NCI-H1092 (cell line): ENCODE results near the gene SPATA18.
"Not testable (repeated sequence)": the region's sequence is repeated elsewhere in the genome, so short reads cannot be mapped to it uniquely, and the experiment has no call there.

ENCODE experiments used
- DNase-seq: peaks from one replicate; lab custom pipeline; 2025; lab: John Stamatoyannopoulos, UW

Gene SPATA18

DNA sequence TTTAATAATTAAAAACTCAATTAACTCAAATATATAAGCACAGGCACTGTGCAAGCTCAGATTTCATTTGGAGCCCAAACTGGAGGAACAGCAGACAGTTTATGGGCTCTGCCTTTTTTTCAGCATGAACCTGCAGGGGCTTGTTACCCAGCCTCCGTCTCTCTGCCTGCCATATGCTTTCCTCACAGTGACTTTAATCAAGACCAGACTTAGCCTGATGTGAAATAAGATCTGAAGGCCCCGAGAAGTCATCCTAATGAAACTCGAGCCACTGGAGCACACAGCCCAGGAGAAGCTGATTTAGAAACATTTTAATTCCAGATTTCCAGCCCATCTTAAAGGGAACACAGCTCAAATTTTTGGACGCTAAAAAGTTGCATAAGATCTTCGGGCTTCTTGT lies 55.6 kb downstream of the SPATA18 start:
- DNase-seq: no peak

DNA sequence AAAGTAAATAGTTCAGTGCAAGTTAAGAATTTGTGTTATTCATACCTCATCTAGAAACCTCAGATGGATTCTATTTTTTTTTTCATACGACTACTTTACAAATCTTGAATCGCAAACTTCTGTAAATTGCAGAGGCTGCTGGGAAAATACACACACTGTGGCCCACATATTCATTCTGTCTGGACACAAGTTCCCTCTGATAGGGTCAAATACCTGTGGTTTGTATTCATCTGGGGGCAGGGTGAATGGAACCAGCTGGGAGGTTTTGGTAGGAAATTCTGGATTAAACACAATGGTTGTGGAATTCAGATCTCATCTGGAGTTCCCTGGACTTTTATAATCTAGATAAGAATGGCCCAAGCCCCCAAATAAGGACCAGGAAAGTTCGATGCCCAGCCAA lies 56.2 kb downstream of the SPATA18 start:
- DNase-seq: no peak

GRCh38 chr4:52107745-52108144 lies 56.6 kb downstream of the SPATA18 start:
- DNase-seq: no peak

- DNase-seq: no peak
Measured at GRCh38 chr4:52110171-52110570, 59.1 kb downstream of the SPATA18 start.

DNA sequence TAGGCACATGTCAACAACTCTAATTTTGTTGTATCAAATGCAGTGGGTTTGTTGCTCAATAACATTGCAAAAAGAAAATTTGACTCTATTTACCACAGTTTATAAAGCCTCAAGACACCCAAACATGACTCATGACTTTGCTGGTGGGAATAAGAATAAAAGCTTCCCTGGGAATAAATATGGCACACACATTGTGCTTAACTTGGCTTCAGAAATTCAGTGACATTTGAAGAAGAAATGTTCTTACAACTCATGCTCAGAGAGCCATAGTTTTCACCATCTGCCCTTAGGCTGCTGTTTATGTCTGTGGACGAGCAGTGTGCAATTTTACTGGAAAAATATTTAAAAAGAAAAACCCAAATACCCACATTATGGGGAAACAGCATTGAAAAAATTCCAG lies 60.9 kb downstream of the SPATA18 start:
- no peak for DNase-seq

DNA sequence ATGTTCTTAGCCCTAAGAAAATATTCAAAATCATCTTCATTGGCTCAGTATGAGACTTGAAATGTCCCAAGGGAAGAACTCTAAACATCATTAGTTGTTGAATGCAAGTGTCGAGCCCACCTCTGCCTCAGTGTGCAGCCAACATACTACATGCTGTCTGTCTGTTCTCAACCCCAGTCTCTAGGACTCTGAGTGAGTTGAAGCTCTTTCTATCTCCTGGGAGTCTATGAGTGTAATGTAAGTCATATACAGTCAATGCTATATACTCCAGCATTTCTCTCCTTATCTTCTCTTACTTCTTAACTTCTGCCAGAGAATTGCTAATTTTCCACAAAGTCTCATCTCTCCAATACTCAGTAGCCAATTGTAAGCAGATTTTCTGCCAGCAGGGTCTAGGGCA lies 61.3 kb downstream of the SPATA18 start:
- DNase-seq: no peak

GRCh38 chr4:52116641-52117040 lies 65.5 kb downstream of the SPATA18 start:
- DNase-seq: no peak

DNA sequence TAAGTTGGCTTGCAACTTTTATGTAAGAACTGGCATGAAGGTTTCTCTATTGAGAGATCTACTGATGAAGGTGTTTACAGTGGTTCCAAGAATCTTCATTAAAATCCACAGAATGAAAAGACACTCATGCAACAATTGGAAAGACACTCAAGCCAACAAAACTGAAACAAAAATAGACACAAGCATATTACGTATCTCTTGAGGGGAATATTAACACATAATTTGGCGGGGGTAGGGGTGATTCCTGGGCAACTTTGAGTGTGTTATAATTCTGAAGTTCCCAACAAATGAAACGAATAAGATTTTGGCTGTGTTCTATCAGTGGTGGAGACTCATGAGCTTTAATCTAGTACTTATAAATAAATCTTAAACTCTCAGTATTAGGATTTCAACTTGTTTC lies 75.1 kb downstream of the SPATA18 start:
- DNase-seq: no peak

- no peak for DNase-seq
Measured at GRCh38 chr4:52126966-52127365, 75.9 kb downstream of the SPATA18 start.

DNA sequence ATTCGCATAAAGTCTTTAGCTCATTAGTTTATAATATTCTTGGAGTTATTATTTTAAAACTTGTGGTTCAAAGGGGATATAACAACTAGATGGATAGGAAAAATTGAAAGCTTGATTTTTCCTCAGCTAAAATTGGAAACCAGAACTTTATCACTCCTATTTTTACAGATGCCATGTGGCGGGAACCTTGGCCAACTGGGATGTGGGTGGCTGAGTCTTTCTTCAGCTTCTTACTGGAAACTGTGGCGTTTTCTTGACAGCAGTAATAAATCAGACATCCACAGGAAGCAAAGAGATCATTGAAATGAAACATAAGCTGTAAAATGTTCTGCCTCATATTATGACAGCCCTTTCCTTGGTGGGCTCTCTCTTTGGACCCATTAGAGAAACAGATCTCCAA lies 84.1 kb downstream of the SPATA18 start:
- DNase-seq: no peak

- not testable (repeated sequence) for DNase-seq
Measured at GRCh38 chr4:52137152-52137551, 86.0 kb downstream of the SPATA18 start.

- no peak for DNase-seq
Measured at GRCh38 chr4:52142816-52143215, 91.7 kb downstream of the SPATA18 start.

DNA sequence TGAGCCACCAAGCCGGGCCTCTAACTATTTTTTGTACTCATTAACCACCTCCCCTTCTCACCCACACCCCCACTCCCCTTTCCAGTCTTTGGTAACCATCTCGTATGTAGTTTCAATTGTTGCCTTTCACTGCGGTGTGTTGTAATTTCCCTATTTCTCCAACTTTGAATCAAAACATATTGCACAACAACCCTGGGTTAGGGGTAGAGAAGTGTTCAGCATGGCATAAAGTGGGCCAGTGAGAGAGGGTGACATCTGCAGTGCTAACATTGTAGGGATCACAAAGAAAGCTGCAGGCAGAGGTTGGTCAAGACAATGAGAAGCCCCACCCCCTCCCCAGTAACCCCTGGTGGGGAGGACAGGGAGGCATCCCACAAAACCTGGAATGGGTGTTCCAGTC lies 92.7 kb downstream of the SPATA18 start:
- DNase-seq: no peak

DNA sequence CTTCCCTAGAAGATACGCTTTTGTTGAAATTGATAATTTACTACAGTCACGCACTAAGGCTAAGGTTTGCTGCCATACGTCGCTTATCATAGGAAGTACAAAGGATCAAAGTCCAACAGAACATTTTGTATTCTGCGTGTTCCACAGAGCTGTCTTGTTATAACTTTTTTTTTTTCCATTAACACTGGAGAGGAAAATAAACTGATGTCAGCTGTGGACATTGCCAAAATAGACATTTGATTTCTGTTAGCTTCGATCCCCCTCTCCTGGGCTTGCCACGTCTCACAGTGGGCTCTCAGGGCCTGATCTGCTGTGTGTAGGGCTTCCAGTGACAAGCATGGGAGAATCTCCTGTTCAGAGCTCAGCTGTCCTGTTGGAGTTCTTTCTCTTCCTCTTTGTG lies 93.3 kb downstream of the SPATA18 start:
- no peak for DNase-seq
